ENCODE results near the gene TANC1.

GRCh38 chr2:158940356-158940755 lies 28.1 kb upstream of the TANC1 start:
- TF ChIP-seq POLR2A (IDR thresholded peaks at IDR 0.05; ENCODE audit: low read length) (no peak), GATA1 (IDR thresholded peaks at IDR 0.05; ENCODE audit: low read depth, low read length) (no peak)

All from erythroblast (primary cell).